ENCODE data around the gene TMEM128.

- no peak for TF ChIP-seq ZNF652 (CRISPR knock-in tag; IDR thresholded peaks at IDR 0.05; ENCODE audit: borderline replicate concordance, low read depth)
- TF ChIP-seq ZNF234 (CRISPR knock-in tag; conservative IDR thresholded peaks at IDR 0.05) = no peak
- TF ChIP-seq EZH2 (conservative IDR thresholded peaks at IDR 0.05; ENCODE audit: low read depth, low read length) = no peak
- TF ChIP-seq, protein P1, sequence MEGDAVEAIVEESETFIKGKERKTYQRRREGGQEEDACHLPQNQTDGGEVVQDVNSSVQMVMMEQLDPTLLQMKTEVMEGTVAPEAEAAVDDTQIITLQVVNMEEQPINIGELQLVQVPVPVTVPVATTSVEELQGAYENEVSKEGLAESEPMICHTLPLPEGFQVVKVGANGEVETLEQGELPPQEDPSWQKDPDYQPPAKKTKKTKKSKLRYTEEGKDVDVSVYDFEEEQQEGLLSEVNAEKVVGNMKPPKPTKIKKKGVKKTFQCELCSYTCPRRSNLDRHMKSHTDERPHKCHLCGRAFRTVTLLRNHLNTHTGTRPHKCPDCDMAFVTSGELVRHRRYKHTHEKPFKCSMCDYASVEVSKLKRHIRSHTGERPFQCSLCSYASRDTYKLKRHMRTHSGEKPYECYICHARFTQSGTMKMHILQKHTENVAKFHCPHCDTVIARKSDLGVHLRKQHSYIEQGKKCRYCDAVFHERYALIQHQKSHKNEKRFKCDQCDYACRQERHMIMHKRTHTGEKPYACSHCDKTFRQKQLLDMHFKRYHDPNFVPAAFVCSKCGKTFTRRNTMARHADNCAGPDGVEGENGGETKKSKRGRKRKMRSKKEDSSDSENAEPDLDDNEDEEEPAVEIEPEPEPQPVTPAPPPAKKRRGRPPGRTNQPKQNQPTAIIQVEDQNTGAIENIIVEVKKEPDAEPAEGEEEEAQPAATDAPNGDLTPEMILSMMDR (CRISPR knock-in tag; IDR thresholded peaks at IDR 0.05) = peak; percentile 70
- no peak for TF ChIP-seq JUND (CRISPR knock-in tag; IDR thresholded peaks at IDR 0.05)
- TF ChIP-seq, protein P2, sequence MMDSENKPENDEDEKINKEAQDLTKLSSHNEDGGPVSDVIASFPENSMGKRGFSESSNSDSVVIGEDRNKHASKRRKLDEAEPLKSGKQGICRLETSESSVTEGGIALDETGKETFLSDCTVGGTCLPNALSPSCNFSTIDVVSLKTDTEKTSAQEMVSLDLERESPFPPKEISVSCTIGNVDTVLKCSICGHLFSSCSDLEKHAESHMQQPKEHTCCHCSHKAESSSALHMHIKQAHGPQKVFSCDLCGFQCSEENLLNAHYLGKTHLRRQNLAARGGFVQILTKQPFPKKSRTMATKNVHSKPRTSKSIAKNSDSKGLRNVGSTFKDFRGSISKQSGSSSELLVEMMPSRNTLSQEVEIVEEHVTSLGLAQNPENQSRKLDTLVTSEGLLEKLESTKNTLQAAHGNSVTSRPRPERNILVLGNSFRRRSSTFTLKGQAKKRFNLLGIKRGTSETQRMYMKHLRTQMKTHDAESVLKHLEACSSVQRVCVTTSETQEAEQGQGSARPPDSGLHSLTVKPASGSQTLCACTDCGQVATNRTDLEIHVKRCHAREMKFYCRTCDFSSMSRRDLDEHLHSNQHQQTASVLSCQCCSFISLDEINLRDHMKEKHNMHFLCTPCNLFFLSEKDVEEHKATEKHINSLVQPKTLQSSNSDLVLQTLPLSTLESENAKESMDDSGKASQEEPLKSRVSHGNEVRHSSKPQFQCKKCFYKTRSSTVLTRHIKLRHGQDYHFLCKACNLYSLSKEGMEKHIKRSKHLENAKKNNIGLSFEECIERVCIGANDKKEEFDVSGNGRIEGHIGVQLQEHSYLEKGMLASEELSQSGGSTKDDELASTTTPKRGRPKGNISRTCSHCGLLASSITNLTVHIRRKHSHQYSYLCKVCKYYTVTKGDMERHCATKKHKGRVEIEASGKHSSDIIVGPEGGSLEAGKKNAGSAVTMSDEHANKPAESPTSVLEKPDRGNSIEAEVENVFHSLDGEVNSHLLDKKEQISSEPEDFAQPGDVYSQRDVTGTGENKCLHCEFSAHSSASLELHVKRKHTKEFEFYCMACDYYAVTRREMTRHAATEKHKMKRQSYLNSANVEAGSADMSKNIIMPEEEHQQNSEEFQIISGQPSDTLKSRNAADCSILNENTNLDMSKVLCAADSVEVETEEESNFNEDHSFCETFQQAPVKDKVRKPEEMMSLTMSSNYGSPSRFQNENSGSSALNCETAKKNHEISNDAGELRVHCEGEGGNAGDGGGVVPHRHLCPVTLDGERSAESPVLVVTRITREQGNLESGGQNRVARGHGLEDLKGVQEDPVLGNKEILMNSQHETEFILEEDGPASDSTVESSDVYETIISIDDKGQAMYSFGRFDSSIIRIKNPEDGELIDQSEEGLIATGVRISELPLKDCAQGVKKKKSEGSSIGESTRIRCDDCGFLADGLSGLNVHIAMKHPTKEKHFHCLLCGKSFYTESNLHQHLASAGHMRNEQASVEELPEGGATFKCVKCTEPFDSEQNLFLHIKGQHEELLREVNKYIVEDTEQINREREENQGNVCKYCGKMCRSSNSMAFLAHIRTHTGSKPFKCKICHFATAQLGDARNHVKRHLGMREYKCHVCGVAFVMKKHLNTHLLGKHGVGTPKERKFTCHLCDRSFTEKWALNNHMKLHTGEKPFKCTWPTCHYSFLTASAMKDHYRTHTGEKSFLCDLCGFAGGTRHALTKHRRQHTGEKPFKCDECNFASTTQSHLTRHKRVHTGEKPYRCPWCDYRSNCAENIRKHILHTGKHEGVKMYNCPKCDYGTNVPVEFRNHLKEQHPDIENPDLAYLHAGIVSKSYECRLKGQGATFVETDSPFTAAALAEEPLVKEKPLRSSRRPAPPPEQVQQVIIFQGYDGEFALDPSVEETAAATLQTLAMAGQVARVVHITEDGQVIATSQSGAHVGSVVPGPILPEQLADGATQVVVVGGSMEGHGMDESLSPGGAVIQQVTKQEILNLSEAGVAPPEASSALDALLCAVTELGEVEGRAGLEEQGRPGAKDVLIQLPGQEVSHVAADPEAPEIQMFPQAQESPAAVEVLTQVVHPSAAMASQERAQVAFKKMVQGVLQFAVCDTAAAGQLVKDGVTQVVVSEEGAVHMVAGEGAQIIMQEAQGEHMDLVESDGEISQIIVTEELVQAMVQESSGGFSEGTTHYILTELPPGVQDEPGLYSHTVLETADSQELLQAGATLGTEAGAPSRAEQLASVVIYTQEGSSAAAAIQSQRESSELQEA (CRISPR knock-in tag; IDR thresholded peaks at IDR 0.05; ENCODE audit: not compliant biosample characterization) = no peak
- TF ChIP-seq TCF12 (IDR thresholded peaks at IDR 0.05) = no peak
- no peak for TF ChIP-seq TCF12 (CRISPR knock-in tag; IDR thresholded peaks at IDR 0.05)
- TF ChIP-seq, protein P3, sequence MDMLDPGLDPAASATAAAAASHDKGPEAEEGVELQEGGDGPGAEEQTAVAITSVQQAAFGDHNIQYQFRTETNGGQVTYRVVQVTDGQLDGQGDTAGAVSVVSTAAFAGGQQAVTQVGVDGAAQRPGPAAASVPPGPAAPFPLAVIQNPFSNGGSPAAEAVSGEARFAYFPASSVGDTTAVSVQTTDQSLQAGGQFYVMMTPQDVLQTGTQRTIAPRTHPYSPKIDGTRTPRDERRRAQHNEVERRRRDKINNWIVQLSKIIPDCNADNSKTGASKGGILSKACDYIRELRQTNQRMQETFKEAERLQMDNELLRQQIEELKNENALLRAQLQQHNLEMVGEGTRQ (IDR thresholded peaks at IDR 0.05; ENCODE audit: low read depth, low read length) = no peak
- TF ChIP-seq, protein P3 (CRISPR knock-in tag; IDR thresholded peaks at IDR 0.05; ENCODE audit: borderline replicate concordance) = no peak
Observed at GRCh38 chr4:4260185-4260751, 12.2 kb upstream of the TMEM128 start.

Measured in HepG2 (cell line).